Testis (tissue), 2 donors: ENCODE data around the gene KIT.

Experiments used
- CTCF ChIP-seq, 3 experiments: fragments of 450-650 bp in 2 of 3; fragments of 200-600 bp in 1 of 3; sonication (generic) in 1 of 3; IDR thresholded peaks; one replicate each; pipeline ENCODE4 v1.5.1; 2016 to 2019; ENCODE audit warnings: antibody characterized with exemption in 3 of 3, mild to moderate bottlenecking in 2 of 3, moderate library complexity in 1 of 3
- POLR2A ChIP-seq: fragments of 450-650 bp; IDR thresholded peaks from one replicate; pipeline ENCODE4 v1.6.1; 2017; ENCODE audit warnings: antibody characterized with exemption, mild to moderate bottlenecking, moderate library complexity

- TF ChIP-seq CTCF (IDR thresholded peaks at IDR 0.05) (no peak), POLR2A (no peak)
These were observed 6.6 kb downstream of the KIT start for GRCh38 chr4:54664400-54664799.
